HepG2 (cell line): ENCODE data around the gene SOAT1. TPM values are rescaled to one million over a fixed set of nuclear protein-coding genes. Genes with fewer than 3 reads are reported as not detected.

ENCODE experiments used
- FOXA3 ChIP-seq: IDR thresholded peaks from 2 replicates; pipeline ENCODE4 v1.6.1; 2016; ENCODE audit warnings: missing genetic modification reagents, missing compliant biosample characterization
- HIVEP1 ChIP-seq: sonication (generic); formaldehyde crosslinking; IDR thresholded peaks from 2 replicates; pipeline ENCODE4 v1.4.0; 2020; ENCODE audit warnings: mild to moderate bottlenecking, missing genetic modification reagents
- MEIS1 ChIP-seq: sonication (generic); formaldehyde crosslinking; IDR thresholded peaks from 2 replicates; pipeline ENCODE4 v1.9.0; 2021; ENCODE audit warnings: mild to moderate bottlenecking, missing genetic modification reagents, moderate library complexity, borderline replicate concordance
- RAD21 ChIP-seq: fragments of 450-650 bp; formaldehyde crosslinking; IDR thresholded peaks from 2 replicates; pipeline ENCODE4 v1.5.0; 2020; ENCODE audit warnings: mild to moderate bottlenecking
- SMAD1 ChIP-seq: sonication (generic); formaldehyde crosslinking; IDR thresholded peaks from 2 replicates; pipeline ENCODE4 v1.4.0; 2020; ENCODE audit warnings: missing genetic modification reagents, low read depth, mild to moderate bottlenecking, borderline replicate concordance
- ZNF3 ChIP-seq: IDR thresholded peaks from 2 replicates; pipeline ENCODE4 v1.7.0; 2017; ENCODE audit warnings: inconsistent platforms
- polyA plus RNA-seq, 8 experiments: library from polyadenylated mRNA; depleted of rRNA in 3 of 8; stranded (reverse) in 7 of 8; unstranded in 1 of 8; fragments of >200 nt; fragmentation: Illumina TruSeq in 4 of 8; extraction: Trizol in 4 of 8; gene quantifications; 2 replicates each; pipeline versions ENCODE4 v1.2.1 to v1.2.3, GENCODE V29; 2011 to 2016; ENCODE audit warnings: low read depth in 4 of 8, missing spikeins in 1 of 8, mixed read lengths in 1 of 8; ENCODE audit not compliant: insufficient read depth in 1 of 8
- total RNA-seq, 5 experiments: library from RNA; depleted of rRNA; stranded (reverse); fragments of >200 nt; fragmentation: Illumina TruSeq; extraction: Trizol; gene quantifications; 2 replicates each; pipeline ENCODE4 v1.2.3, GENCODE V29; 2016; ENCODE audit warnings: low read depth in 1 of 5
- TF ChIP-seq, protein P1 (sequence below): sonication (generic); formaldehyde crosslinking; IDR thresholded peaks from one replicate; pipeline ENCODE4 v1.5.1; 2020; ENCODE audit warnings: mild to moderate bottlenecking, missing genetic modification reagents; ENCODE audit errors: not compliant biosample characterization
- TF ChIP-seq, protein P2 (sequence below): IDR thresholded peaks from 2 replicates; pipeline ENCODE4 v1.6.1; 2012; ENCODE audit warnings: low read depth, low read length, improper control_type of control experiment

SOAT1 gene
- total and polyA plus RNA-seq, 2 of the 13 experiments (the other 11 are each of a cell fraction or from before 2014, with no cell fraction given): 22.3 to 52.0 TPM

DNA sequence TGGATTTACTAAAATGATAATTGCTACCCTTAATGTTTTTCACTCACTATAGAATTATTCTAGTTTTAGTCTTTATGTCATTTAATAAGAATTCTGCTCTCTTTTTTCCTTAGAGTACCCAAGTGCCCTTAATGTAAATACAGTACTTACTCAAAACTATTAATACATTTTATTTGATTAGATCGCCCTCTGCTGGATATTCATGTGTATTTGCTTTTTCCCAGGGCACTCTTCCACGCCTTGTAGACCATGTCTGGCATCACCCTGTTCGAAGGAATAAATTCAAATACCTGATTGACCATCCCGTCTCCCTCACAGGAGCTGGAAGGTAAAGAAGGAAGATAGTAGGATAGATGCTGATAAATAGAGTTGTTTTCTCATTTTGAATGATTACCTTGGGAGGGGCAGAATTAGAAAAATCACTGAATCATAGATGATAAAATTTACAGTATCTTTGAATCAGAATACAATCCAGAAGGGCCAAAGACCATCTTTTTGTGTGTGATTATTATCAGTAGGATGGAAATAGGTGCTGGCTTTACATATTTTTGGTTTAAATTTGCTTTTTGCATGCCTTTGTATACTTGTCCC, 76.2 kb downstream of the SOAT1 start (continued):
- TF ChIP-seq, protein P1, sequence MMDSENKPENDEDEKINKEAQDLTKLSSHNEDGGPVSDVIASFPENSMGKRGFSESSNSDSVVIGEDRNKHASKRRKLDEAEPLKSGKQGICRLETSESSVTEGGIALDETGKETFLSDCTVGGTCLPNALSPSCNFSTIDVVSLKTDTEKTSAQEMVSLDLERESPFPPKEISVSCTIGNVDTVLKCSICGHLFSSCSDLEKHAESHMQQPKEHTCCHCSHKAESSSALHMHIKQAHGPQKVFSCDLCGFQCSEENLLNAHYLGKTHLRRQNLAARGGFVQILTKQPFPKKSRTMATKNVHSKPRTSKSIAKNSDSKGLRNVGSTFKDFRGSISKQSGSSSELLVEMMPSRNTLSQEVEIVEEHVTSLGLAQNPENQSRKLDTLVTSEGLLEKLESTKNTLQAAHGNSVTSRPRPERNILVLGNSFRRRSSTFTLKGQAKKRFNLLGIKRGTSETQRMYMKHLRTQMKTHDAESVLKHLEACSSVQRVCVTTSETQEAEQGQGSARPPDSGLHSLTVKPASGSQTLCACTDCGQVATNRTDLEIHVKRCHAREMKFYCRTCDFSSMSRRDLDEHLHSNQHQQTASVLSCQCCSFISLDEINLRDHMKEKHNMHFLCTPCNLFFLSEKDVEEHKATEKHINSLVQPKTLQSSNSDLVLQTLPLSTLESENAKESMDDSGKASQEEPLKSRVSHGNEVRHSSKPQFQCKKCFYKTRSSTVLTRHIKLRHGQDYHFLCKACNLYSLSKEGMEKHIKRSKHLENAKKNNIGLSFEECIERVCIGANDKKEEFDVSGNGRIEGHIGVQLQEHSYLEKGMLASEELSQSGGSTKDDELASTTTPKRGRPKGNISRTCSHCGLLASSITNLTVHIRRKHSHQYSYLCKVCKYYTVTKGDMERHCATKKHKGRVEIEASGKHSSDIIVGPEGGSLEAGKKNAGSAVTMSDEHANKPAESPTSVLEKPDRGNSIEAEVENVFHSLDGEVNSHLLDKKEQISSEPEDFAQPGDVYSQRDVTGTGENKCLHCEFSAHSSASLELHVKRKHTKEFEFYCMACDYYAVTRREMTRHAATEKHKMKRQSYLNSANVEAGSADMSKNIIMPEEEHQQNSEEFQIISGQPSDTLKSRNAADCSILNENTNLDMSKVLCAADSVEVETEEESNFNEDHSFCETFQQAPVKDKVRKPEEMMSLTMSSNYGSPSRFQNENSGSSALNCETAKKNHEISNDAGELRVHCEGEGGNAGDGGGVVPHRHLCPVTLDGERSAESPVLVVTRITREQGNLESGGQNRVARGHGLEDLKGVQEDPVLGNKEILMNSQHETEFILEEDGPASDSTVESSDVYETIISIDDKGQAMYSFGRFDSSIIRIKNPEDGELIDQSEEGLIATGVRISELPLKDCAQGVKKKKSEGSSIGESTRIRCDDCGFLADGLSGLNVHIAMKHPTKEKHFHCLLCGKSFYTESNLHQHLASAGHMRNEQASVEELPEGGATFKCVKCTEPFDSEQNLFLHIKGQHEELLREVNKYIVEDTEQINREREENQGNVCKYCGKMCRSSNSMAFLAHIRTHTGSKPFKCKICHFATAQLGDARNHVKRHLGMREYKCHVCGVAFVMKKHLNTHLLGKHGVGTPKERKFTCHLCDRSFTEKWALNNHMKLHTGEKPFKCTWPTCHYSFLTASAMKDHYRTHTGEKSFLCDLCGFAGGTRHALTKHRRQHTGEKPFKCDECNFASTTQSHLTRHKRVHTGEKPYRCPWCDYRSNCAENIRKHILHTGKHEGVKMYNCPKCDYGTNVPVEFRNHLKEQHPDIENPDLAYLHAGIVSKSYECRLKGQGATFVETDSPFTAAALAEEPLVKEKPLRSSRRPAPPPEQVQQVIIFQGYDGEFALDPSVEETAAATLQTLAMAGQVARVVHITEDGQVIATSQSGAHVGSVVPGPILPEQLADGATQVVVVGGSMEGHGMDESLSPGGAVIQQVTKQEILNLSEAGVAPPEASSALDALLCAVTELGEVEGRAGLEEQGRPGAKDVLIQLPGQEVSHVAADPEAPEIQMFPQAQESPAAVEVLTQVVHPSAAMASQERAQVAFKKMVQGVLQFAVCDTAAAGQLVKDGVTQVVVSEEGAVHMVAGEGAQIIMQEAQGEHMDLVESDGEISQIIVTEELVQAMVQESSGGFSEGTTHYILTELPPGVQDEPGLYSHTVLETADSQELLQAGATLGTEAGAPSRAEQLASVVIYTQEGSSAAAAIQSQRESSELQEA (CRISPR knock-in tag): no peak
- TF ChIP-seq MEIS1 (CRISPR knock-in tag) (no peak), HIVEP1 (no peak), RAD21 (0 out of 2 replicates have a peak, but pooled peaks have one; percentile 34), FOXA3 (CRISPR knock-in tag) (0 out of 2 replicates have a peak, but pooled peaks have one; percentile 15), ZNF3 (CRISPR knock-in tag) (no peak), SMAD1 (CRISPR knock-in tag) (no peak)
- TF ChIP-seq, protein P2, sequence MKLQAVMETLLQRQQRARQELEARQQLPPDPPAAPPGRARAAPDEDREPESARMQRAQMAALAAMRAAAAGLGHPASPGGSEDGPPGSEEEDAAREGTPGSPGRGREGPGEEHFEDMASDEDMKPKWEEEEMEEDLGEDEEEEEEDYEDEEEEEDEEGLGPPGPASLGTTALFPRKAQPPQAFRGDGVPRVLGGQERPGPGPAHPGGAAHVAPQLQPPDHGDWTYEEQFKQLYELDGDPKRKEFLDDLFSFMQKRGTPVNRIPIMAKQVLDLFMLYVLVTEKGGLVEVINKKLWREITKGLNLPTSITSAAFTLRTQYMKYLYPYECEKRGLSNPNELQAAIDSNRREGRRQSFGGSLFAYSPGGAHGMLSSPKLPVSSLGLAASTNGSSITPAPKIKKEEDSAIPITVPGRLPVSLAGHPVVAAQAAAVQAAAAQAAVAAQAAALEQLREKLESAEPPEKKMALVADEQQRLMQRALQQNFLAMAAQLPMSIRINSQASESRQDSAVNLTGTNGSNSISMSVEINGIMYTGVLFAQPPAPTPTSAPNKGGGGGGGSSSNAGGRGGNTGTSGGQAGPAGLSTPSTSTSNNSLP: peak; percentile 79
